ENCODE data around the gene AP3B1. TPM values are rescaled to one million over a fixed set of nuclear protein-coding genes. Genes with fewer than 3 reads are reported as not detected.

AP3B1 gene
- total RNA-seq, 1 experiment from 2014 or later, result 41.8 TPM

GRCh38 chr5:78271766-78272165 lies 22.7 kb downstream of the AP3B1 start:
- Histone ChIP-seq H2BK20ac (ENCODE audit: low read depth, low read length, poor library complexity, severe bottlenecking) (no peak overlapping the region), H3K27me3 (ENCODE audit: insufficient read depth, low read length) (no peaks in the 10 kb centered on the region), H4K8ac (replicated peaks; ENCODE audit: insufficient read length, low read depth, low read length) (no peak overlapping the region), H2BK12ac (ENCODE audit: insufficient read length, low read depth, low read length) (no peak overlapping the region), H4K91ac (ENCODE audit: insufficient read length, low read depth, low read length) (no peak overlapping the region), H3K9ac (ENCODE audit: extremely low read depth, insufficient read length, low read length) (no peak overlapping the region), H2BK5ac (ENCODE audit: insufficient read length, low read length) (no peak overlapping the region), H2AFZ (ENCODE audit: low read length) (no peak overlapping the region), H3K27ac (ENCODE audit: insufficient read length, low read depth, low read length) (peak overlapping the region; percentile 73), H3K18ac (ENCODE audit: insufficient read length, low read depth, low read length) (no peak overlapping the region), H3K56ac (ENCODE audit: insufficient read length, low read depth, low read length) (no peak overlapping the region), H4K20me1 (ENCODE audit: control insufficient read depth, insufficient read depth, insufficient read length) (no peaks in the 10 kb centered on the region), H2BK120ac (ENCODE audit: low read depth, low read length, poor library complexity, severe bottlenecking) (no peak overlapping the region), H3K4me2 (ENCODE audit: insufficient read depth, insufficient read length, low read length) (peak overlapping the region; percentile 47), H3K14ac (ENCODE audit: insufficient read depth, low read length) (no peak overlapping the region), H2BK15ac (ENCODE audit: low read depth, low read length) (no peak overlapping the region), H3K79me2 (ENCODE audit: insufficient read depth, low read length) (peaks cover 2% of the 10 kb centered on the region; the same call in 1 of the 2 replicates), H4K5ac (ENCODE audit: insufficient read length, low read depth, low read length) (no peak overlapping the region), H3K4me1 (ENCODE audit: insufficient read depth, low read length) (peaks cover 3% of the 10 kb centered on the region; the same call in 1 of the 2 replicates), H3K23me2 (ENCODE audit: insufficient read length, low read depth, low read length, poor library complexity, severe bottlenecking) (peaks cover 3% of the 10 kb centered on the region), H3T11ph (ENCODE audit: low read length) (no peak overlapping the region), H2AK5ac (ENCODE audit: insufficient read length, low read length) (no peak overlapping the region), H3K4ac (ENCODE audit: low read depth, low read length) (no peak overlapping the region), H3K79me1 (ENCODE audit: insufficient read depth, low read depth, low read length, poor library complexity, severe bottlenecking) (peaks cover 6% of the 10 kb centered on the region), H3K9me3 (ENCODE audit: control insufficient read depth, low read depth, low read length) (no peaks in the 10 kb centered on the region), H3K23ac (ENCODE audit: insufficient read length, low read depth, low read length) (no peak overlapping the region)
- H3K27ac Mint-ChIP-seq, result peak overlapping the region; percentile 74 to 90 (median 82)
- peaks cover 0 to 4% (median 3%) of the 10 kb centered on the region in 3 experiments; a peak in 1 of 7 replicates for H3K36me3 Mint-ChIP-seq (ENCODE audit: insufficient read depth in 1 of 3, low read depth in 3 of 3)
- TF ChIP-seq CTCF (conservative IDR thresholded peaks at IDR 0.05), result no peak
- H3K4me3 Mint-ChIP-seq, result peak overlapping the region; percentile 9 to 25; a peak in 2 of 5 replicates
- DNase-seq, result no peak
- peaks cover 46 to 51% of the 10 kb centered on the region in 2 experiments for H3K4me1 Mint-ChIP-seq
- no CpG with 5 or more reads among the region's 4 CpGs for WGBS (ENCODE audit: extremely low coverage, insufficient read length, low lambda C conversion rate)
- no peaks in the 10 kb centered on the region for H3K9me3 Mint-ChIP-seq
- no peaks in the 10 kb centered on the region for H3K27me3 Mint-ChIP-seq (ENCODE audit: low read depth)

All from H9 (cell line).